SK-N-MC (cell line): ENCODE results near the gene NF2.

Source experiments
- DNase-seq: peaks from one replicate; pipeline ENCODE4 v3.0.0-alpha.2; 2011; ENCODE audit warnings: low read depth, low spot score
- H3K27ac ChIP-seq: fragments of 200-600 bp; sonication (generic); 2 replicates; pipeline ENCODE4 v1.5.1; 2016; ENCODE audit warnings: mixed run types
- H3K36me3 ChIP-seq: fragments of 200-600 bp; sonication (generic); 2 replicates; pipeline ENCODE4 v1.6.1; 2017; ENCODE audit warnings: antibody characterized with exemption, low read length, mixed read lengths; ENCODE audit not compliant: insufficient read depth
- H3K4me3 ChIP-seq: fragments of 200-600 bp; sonication (generic); 2 replicates; pipeline ENCODE4 v1.5.1; 2016
- H3K9ac ChIP-seq: fragments of 200-600 bp; sonication (generic); 2 replicates; pipeline ENCODE4 v1.8.0; 2017; ENCODE audit warnings: mixed run types, mixed read lengths; ENCODE audit not compliant: insufficient read length
- H3K9me3 ChIP-seq: fragments of 200-600 bp; sonication (generic); 2 replicates; pipeline ENCODE4 v1.6.1; 2017; ENCODE audit warnings: low read depth, mild to moderate bottlenecking, antibody characterized with exemption, low read length, moderate library complexity, mixed read lengths
- EZH2 ChIP-seq: fragments of 200-600 bp; sonication (generic); IDR thresholded peaks from one replicate; pipeline ENCODE4 v1.6.1; 2017; ENCODE audit warnings: antibody characterized with exemption
- FOXP2 ChIP-seq: optimal IDR thresholded peaks from 2 replicates; pipeline ENCODE3; 2011; ENCODE audit warnings: mild to moderate bottlenecking, moderate library complexity; ENCODE audit not compliant: insufficient read depth; ENCODE audit errors: extremely low read length, control extremely low read depth
- POLR2AphosphoS5 ChIP-seq: IDR thresholded peaks from 2 replicates; pipeline ENCODE4 v1.6.1; 2012; ENCODE audit warnings: mild to moderate bottlenecking, low read depth, low read length, borderline replicate concordance

NF2 gene

DNA sequence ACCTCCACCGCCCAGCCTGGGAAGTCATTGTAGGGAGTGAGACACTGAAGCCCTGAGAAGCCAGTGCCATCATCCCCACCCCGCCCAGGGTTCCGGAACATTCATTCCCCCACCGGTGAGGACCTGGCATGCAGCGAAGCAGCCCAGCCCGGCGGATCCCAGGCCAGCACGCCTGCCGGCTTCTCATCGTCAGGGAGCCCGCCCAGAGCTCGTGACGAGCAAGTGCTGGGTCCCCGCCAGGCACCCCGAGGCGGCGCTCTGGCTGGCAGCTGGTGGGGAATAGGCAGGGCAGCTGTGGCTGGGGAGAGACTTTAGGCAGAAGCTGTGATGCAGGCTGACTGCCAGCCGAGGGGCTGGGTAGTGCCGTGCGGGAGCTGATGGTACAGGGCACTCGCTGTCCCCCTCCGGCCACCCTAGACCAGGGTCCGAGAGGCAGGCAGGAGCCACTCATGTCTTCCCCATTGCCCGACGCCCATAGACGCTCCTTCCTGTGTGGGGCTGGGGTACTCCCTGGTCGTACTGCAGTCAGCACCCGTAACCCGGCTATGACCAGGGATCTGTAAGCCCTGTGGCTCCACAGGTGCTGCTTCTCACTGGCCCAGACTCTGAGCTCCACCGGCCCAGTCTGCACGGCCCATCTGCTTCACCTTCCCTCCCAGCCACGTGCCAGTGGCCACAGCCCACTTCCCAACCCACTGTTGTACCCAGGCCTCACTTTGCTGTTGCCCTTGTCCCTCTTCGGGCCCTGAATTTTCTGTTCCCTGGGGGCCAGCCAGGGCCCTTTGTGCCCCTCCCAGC, 91.9 kb downstream of the NF2 start:
- no peak for DNase-seq
- TF ChIP-seq POLR2AphosphoS5 = no peak
- TF ChIP-seq EZH2 = no peak
- TF ChIP-seq FOXP2 = no peak
- Histone ChIP-seq H3K9me3 (no peaks in the 10 kb centered on the region), H3K36me3 (no peaks in the 10 kb centered on the region), H3K9ac (no peak overlapping the region), H3K27ac (no peak overlapping the region), H3K4me3 (no peak overlapping the region)

DNA sequence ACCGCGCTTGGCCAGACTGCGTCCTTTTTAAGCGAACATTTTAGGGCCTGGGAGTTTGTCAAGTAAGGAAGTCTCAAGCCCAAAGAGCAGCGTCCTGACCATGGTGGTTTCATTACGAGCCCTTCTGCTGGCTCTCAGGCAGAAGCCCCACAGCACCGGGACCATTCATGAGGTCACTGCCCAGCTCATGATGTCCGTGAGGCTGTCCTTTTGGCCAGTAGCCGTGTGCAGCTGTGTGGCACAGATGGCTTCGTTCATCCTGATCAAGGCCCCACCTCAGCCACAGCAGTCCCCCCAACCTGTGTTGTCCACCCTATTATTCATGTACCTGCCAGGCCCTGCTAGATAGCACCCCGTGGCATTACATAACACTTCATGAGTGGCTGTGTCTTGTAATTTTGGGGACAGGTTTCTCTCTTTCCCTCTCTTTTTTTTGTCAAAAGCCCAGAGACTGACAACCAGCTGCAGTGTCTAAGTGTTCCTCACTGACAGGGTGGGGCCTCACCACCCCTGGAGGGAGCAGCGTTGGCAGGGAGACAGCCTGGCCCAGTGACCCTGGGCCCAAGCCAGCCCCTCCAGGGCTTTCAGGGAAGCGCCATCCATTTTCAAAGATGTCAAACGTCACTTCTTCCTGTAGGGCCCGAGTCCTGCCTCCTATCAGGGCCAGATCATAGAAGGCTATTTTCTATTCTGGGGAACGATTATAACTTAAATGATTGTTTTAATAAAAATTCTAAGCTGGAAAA, 94.6 kb downstream of the NF2 start:
- TF ChIP-seq EZH2 = no peak
- TF ChIP-seq FOXP2 = no peak
- TF ChIP-seq POLR2AphosphoS5 = no peak
- H3K4me3 ChIP-seq = no peak overlapping the region
- no peak overlapping the region for H3K9ac ChIP-seq
- H3K36me3 ChIP-seq = no peaks in the 10 kb centered on the region
- no peaks in the 10 kb centered on the region for H3K9me3 ChIP-seq
- no peak overlapping the region for H3K27ac ChIP-seq
- no peak for DNase-seq

DNA sequence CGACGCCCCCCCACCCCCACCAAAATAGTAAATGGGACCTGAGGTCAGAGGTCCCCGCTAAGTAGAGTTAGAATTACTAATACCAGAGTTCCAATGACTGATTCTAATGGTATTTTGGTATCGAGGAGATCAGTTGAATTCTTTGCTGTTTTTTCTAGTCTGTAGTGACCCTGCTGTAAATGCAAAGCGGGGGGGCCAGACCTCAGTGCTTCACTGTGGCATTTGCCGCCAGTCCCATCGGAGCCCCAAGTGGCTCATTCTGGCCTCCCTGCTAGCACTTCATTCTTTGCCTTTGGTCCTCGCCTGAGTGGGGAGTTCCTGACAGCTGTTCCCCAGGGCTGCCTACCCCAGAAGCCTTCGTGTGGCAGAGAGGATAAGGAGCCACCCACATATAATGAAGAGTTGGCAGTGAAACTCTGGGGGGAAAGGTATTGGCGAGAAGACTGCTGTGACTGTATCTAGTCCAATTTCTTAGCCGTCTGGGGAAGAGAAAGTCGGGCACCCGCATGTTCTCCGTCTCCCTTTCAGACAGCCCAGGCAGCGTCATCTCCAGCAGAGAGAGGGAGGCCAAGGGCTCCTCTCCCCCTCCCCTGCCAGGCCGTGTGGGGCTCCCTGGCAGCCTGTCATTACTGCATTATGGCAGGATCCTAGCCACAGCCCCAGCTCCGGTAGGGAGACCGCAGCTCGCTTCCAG, 96.9 kb downstream of the NF2 start:
- no peak for DNase-seq
- H3K36me3 ChIP-seq = no peaks in the 10 kb centered on the region
- TF ChIP-seq FOXP2 (no peak), EZH2 (no peak), POLR2AphosphoS5 (no peak)
- no peak overlapping the region for H3K4me3 ChIP-seq
- H3K27ac ChIP-seq = no peak overlapping the region
- H3K9ac ChIP-seq = no peak overlapping the region
- no peaks in the 10 kb centered on the region for H3K9me3 ChIP-seq

DNA sequence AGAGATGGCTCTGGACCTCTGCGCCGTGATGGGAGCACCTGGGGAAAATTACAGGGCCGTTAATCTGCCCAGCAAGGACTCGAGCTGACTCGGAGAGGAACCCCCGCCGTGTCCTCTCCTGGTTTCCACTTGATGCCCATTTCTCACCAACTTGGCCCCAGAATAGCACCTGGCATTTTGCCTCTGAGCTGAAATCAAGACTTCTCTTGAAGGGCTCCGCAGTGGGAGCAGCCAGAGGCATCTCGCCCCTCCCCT, 97.4 kb downstream of the NF2 start:
- no peak for TF ChIP-seq POLR2AphosphoS5
- TF ChIP-seq FOXP2 = no peak
- no peak for TF ChIP-seq EZH2
- Histone ChIP-seq H3K36me3 (no peaks in the 10 kb centered on the region), H3K9ac (no peak overlapping the region), H3K4me3 (no peak overlapping the region), H3K9me3 (no peaks in the 10 kb centered on the region), H3K27ac (no peak overlapping the region)
- no peak for DNase-seq

DNA sequence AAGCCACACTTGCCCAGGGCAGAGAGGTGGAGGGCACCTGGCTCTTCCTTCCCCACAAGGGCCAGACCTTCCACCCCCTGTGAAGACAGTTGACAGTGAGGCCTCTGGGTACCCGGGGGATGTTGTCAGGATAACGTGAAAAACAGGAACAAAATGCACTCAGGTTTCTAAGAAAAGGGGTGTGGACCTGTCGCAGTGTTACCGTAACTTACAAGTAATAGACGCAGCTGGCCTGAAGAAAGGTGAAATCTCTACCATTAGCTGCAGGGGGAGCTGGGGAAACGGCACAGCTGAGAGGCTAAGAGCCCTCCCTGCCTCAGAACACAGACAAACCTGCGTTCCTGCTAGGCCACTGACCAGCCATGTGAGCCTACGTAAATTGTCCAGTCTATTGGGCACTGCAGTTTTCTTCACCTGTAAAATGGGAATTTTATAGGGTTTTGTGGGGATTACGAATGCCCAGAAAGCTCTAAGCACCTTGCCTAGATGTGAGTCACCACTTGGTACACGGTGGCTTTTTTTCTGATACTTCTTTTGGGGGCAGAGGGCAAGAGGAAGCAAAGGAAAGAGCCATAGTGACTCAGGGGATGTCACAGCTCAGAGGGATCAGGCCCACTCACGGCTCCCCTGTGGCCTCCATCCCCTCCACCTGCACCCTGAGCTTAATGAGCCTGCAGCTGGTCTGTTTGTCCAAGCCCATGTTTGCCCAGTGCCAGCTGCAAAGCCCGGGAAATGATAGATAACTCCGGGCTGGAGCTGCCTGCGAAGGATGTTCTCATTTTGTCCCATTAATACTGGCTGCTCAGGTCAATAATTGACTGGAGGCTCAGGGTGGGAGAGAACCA, 97.9 kb downstream of the NF2 start:
- DNase-seq = no peak
- TF ChIP-seq EZH2 = no peak
- TF ChIP-seq FOXP2 = no peak
- TF ChIP-seq POLR2AphosphoS5 = no peak
- H3K4me3 ChIP-seq = no peak overlapping the region
- H3K27ac ChIP-seq = no peak overlapping the region
- no peaks in the 10 kb centered on the region for H3K36me3 ChIP-seq
- no peaks in the 10 kb centered on the region for H3K9me3 ChIP-seq
- H3K9ac ChIP-seq = no peak overlapping the region

DNA sequence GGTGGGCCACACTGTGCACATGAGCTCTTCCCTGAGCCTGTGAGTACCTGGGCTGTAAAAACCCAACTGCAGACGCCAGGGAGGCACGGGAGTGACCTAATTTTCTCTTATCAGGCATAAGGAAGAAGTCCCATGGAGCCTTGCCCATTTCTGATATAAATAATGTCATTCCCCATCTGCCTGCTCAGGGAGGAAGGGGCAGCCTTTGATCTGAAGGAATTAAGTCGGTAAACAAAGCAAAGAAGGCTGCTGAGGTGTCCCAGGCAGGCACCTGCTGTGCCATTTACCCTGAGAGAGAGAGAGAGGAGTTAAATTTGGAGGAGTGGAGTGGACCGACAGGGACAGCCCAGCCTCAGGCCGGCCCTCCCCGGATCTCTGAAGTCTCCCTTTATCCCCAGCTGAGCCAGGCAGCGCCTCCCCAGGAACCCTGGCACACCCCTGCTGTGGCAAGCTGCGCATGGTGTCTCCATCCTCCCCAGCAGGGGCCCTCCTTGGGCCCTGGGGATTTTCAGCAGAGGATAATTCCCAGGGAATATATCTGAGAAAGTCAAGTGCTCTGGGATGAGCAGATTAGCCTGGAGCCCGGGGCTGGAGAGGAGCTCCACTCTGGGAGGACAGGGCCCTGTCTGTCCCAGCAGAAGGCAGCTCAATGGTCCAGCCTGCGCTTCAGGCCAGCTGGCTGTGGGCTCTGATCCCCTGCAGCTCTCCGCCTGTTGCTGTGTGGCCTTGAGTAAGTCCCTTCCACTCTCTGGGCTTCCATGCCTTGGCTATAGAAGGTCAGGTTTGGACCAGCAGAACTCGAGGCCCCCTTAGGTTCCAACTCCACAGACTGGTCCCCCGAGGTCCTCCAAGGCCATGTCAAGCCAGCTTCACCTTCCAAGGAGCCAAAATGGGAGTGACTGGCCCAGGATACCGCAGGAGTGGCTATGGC, 98.8 kb downstream of the NF2 start:
- H3K27ac ChIP-seq = no peak overlapping the region
- DNase-seq = no peak

DNA sequence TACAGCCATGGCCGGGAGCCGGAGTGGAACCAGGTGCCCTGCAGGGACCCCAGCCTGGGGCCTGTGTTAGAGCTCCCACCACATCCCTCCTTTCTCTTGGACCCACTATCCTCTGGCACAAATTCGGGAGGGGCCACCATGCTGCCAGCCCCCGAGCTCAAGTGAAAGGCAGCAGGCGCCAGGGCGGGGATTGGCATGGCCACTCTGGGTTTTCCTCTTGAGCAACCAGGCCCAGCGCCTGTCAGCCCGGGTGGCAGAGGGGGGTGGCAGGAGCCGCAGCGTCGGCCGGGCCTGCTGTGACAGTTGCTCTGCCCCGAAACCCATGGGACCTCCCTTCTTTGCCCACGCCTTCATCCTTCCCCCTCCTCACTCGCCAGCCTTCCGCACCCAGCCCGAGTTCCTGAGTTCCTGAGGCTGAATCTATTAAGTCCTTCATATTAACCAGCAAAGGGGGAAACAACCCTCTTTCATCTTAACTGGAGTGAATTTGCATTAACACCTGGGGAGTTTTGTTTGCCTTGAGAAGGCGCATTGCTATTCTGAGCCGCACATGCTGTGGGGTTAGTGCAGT, 99.6 kb downstream of the NF2 start:
- H3K27ac ChIP-seq = no peak overlapping the region
- no peak for TF ChIP-seq FOXP2
- no peak for TF ChIP-seq EZH2
- no peak for TF ChIP-seq POLR2AphosphoS5
- no peak overlapping the region for H3K9ac ChIP-seq
- no peak for DNase-seq
- H3K9me3 ChIP-seq = no peaks in the 10 kb centered on the region
- H3K4me3 ChIP-seq = no peak overlapping the region
- no peaks in the 10 kb centered on the region for H3K36me3 ChIP-seq

More for the DNA sequence above, 98.8 kb downstream of the NF2 start:
- no peaks in the 10 kb centered on the region for H3K36me3 ChIP-seq
- no peaks in the 10 kb centered on the region for H3K9me3 ChIP-seq
- TF ChIP-seq POLR2AphosphoS5 (no peak), FOXP2 (no peak), EZH2 (no peak)
- no peak overlapping the region for H3K4me3 ChIP-seq
- no peak overlapping the region for H3K9ac ChIP-seq
